ENCODE measurements around the gene AFAP1L2.

DNA sequence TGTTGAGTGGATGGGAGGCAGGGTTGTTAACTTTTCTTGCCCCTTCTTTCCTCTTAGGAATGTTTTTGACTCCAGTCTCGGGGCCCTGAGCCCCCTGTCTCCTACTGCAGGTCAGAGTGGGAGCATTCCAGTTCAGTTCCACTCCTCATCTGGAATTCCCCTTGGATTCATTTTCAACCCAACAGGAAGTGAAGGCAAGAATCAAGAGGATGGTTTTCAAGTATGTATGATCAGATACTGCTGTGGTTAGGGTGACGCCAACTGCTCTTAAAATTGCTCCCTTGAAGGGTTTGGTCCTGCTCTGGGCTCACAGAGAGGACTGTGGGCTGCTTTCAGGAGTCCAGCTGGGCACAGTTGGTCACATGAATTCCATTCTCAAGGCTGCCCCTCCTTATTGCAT lies 143.2 kb downstream of the AFAP1L2 start:
- no peak for TF ChIP-seq CTCF (IDR thresholded peaks at IDR 0.05)
- no peak for TF ChIP-seq POLR2A (IDR thresholded peaks at IDR 0.05)
